Loucy (cell line): ENCODE measurements around the gene MYO1E.

Experiments used
- EZH2phosphoT487 ChIP-seq: fragments of 200-600 bp; IDR thresholded peaks from 2 replicates; pipeline ENCODE4 v1.6.1; 2018; ENCODE audit warnings: antibody characterized with exemption, mild to moderate bottlenecking, moderate library complexity, borderline replicate concordance
- TF ChIP-seq, protein P1 (sequence below): fragments of 200-600 bp; sonication (generic); conservative IDR thresholded peaks from 2 replicates; pipeline ENCODE4 v1.5.1; 2014; ENCODE audit warnings: mild to moderate bottlenecking, antibody characterized with exemption, low read length

DNA sequence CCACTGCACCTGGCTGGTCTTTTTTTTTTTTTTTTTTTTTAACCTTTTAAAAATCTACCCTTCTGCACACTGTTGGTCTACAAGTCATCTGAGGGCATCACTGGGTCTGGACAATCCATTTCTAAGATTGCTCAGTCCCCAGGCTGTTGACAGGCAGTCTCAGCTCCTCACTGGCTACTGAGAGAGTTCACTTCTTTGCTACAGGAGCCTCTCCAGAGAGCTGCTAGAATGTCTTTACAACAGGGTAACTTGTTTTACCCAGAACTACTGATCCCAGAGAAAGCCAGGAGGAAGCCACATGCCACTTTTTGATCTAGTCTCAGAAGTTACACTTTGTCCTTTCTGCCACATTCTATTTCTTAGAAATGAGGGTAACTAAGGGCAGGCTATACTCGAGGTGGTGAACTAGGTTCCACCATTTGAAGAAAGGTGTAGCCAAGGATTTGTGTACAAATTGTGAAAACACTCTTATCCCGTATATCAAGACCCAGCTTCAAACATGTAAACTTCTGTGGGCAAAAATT, 273.4 kb downstream of the MYO1E start:
- TF ChIP-seq, protein P1, sequence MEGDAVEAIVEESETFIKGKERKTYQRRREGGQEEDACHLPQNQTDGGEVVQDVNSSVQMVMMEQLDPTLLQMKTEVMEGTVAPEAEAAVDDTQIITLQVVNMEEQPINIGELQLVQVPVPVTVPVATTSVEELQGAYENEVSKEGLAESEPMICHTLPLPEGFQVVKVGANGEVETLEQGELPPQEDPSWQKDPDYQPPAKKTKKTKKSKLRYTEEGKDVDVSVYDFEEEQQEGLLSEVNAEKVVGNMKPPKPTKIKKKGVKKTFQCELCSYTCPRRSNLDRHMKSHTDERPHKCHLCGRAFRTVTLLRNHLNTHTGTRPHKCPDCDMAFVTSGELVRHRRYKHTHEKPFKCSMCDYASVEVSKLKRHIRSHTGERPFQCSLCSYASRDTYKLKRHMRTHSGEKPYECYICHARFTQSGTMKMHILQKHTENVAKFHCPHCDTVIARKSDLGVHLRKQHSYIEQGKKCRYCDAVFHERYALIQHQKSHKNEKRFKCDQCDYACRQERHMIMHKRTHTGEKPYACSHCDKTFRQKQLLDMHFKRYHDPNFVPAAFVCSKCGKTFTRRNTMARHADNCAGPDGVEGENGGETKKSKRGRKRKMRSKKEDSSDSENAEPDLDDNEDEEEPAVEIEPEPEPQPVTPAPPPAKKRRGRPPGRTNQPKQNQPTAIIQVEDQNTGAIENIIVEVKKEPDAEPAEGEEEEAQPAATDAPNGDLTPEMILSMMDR = no peak
- no peak for TF ChIP-seq EZH2phosphoT487
